H1 (cell line): ENCODE results near the gene WRAP73. TPM values are rescaled to one million over a fixed set of nuclear protein-coding genes. Genes with fewer than 3 reads are reported as not detected.

Source experiments
- CTCF ChIA-PET: fragments of 300-600 bp; sonication (Branson Sonifier 250); formaldehyde crosslinking; loops from one replicate; lab custom pipeline; 2021; ENCODE audit not compliant: partially characterized antibody; lab: Charles Lee
- POLR2A ChIA-PET: fragments of 300-600 bp; sonication (Branson Sonifier 250); formaldehyde crosslinking; loops from one replicate; lab custom pipeline; 2021; ENCODE audit warnings: inconsistent platforms; ENCODE audit not compliant: partially characterized antibody; lab: Charles Lee
- DNase-seq, 2 experiments: peaks; one replicate each; pipeline versions ENCODE4 v3.0.0 to v3.0.0-alpha.2; 2010 to 2022; ENCODE audit warnings: low spot score in 2 of 2, low read depth in 1 of 2, mixed read lengths in 1 of 2
- FAIRE-seq: peaks from 2 replicates; lab custom pipeline; 2011; peaks lifted over from hg19 to GRCh38; lab: Jason Lieb, UNC
- H2AFZ ChIP-seq: 2 replicates; pipeline ENCODE4 v1.8.1; 2012; ENCODE audit warnings: low read length, inconsistent platforms
- H2AK5ac ChIP-seq: 2 replicates; pipeline ENCODE4 v1.6.1; 2013; ENCODE audit warnings: low read depth, low read length
- H2BK120ac ChIP-seq: replicated peaks from 2 replicates; pipeline ENCODE3; 2013; ENCODE audit warnings: low read depth, low read length, inconsistent platforms
- H2BK12ac ChIP-seq: 2 replicates; pipeline ENCODE4 v1.6.1; 2013; ENCODE audit warnings: low read depth, low read length
- H2BK15ac ChIP-seq: 2 replicates; pipeline ENCODE4 v1.6.1; 2013; ENCODE audit warnings: low read length
- H2BK20ac ChIP-seq: 2 replicates; pipeline ENCODE4 v1.6.1; 2013; ENCODE audit warnings: low read length
- H2BK5ac ChIP-seq: 2 replicates; pipeline ENCODE4 v1.6.1; 2013; ENCODE audit warnings: low read depth, low read length
- H3K14ac ChIP-seq: 2 replicates; pipeline ENCODE4 v1.6.1; 2013; ENCODE audit warnings: inconsistent platforms; ENCODE audit not compliant: insufficient read length
- H3K18ac ChIP-seq: 2 replicates; pipeline ENCODE4 v1.6.1; 2013; ENCODE audit warnings: low read length; ENCODE audit errors: extremely low read depth
- H3K23ac ChIP-seq: 2 replicates; pipeline ENCODE4 v1.6.1; 2013; ENCODE audit warnings: inconsistent platforms; ENCODE audit not compliant: insufficient read length
- H3K23me2 ChIP-seq: 2 replicates; pipeline ENCODE4 v1.6.1; 2013; ENCODE audit warnings: low read depth, low read length
- H3K27ac ChIP-seq: 2 replicates; pipeline ENCODE4 v1.6.1; 2011; ENCODE audit warnings: low read depth, low read length, inconsistent platforms
- H3K27me3 ChIP-seq, 4 experiments: replicated peaks in 1 of 4; 1 replicate in 1 of 4; 2 replicates in 3 of 4; pipeline versions ENCODE4 v1.6.1 to v1.8.1; 2011 to 2013; ENCODE audit warnings: low read length in 3 of 4, mild to moderate bottlenecking in 3 of 4, inconsistent platforms in 2 of 4, mixed read lengths in 2 of 4, moderate library complexity in 1 of 4; ENCODE audit not compliant: control insufficient read depth in 3 of 4, insufficient read depth in 3 of 4; ENCODE audit errors: extremely low read depth in 1 of 4
- H3K36me3 ChIP-seq, 4 experiments: 2 replicates each; pipeline versions ENCODE4 v1.6.1 to v1.8.1; 2011 to 2013; ENCODE audit warnings: mild to moderate bottlenecking in 4 of 4, low read length in 3 of 4, moderate library complexity in 2 of 4, control low read depth in 1 of 4, inconsistent platforms in 1 of 4; ENCODE audit not compliant: insufficient read depth in 4 of 4, control insufficient read depth in 2 of 4
- H3K4ac ChIP-seq: replicated peaks from 2 replicates; pipeline ENCODE3; 2013; ENCODE audit warnings: low read length, low read depth, mixed read lengths, inconsistent platforms; ENCODE audit not compliant: insufficient read length
- H3K4me1 ChIP-seq, 4 experiments: replicated peaks in 1 of 4; 1 replicate in 1 of 4; 2 replicates in 3 of 4; pipeline versions ENCODE4 v1.6.1 to v1.8.1; 2011 to 2013; ENCODE audit warnings: low read length in 3 of 4, inconsistent platforms in 2 of 4, mixed read lengths in 1 of 4; ENCODE audit not compliant: insufficient read depth in 4 of 4, control insufficient read depth in 3 of 4
- H3K4me2 ChIP-seq, 2 experiments: 2 replicates each; pipeline versions ENCODE4 v1.6.1 to v1.8.1; 2011 to 2013; ENCODE audit warnings: low read depth in 2 of 2, low read length in 2 of 2, control low read depth in 1 of 2, inconsistent platforms in 1 of 2, mild to moderate bottlenecking in 1 of 2; ENCODE audit not compliant: insufficient read depth in 1 of 2
- H3K4me3 ChIP-seq, 4 experiments: fragments of 200-600, 300-600 bp in 1 of 4; sonication (generic), shearing (Covaris generic), sonication (Bioruptor Twin) in 1 of 4; 2 replicates each; pipeline versions ENCODE4 v1.5.1 to v1.8.1; 2011 to 2016; ENCODE audit warnings: low read length in 4 of 4, low read depth in 3 of 4, control low read depth in 2 of 4, inconsistent platforms in 2 of 4, mild to moderate bottlenecking in 2 of 4, mixed read lengths in 1 of 4, moderate library complexity in 1 of 4; ENCODE audit not compliant: insufficient read depth in 2 of 4; ENCODE audit errors: extremely low read depth in 1 of 4
- H3K56ac ChIP-seq: replicated peaks from 2 replicates; pipeline ENCODE3; 2013; ENCODE audit warnings: low read depth, mild to moderate bottlenecking, mixed read lengths, low read length, inconsistent platforms; ENCODE audit not compliant: insufficient read length
- H3K79me1 ChIP-seq: 2 replicates; pipeline ENCODE4 v1.6.1; 2013; ENCODE audit warnings: low read depth, low read length, control low read depth
- H3K79me2 ChIP-seq, 2 experiments: 2 replicates each; pipeline versions ENCODE4 v1.6.1 to v1.8.1; 2012 to 2013; ENCODE audit warnings: low read length in 2 of 2, mild to moderate bottlenecking in 2 of 2, inconsistent platforms in 1 of 2; ENCODE audit not compliant: insufficient read depth in 2 of 2, control insufficient read depth in 1 of 2
- H3K9ac ChIP-seq, 4 experiments: replicated peaks in 1 of 4; 1 replicate in 1 of 4; 2 replicates in 3 of 4; pipeline versions ENCODE4 v1.6.1 to v1.8.1; 2011 to 2013; ENCODE audit warnings: low read depth in 3 of 4, low read length in 3 of 4, control low read depth in 2 of 4, mild to moderate bottlenecking in 2 of 4, moderate library complexity in 2 of 4, inconsistent platforms in 1 of 4; ENCODE audit errors: extremely low read depth in 1 of 4
- H3K9me3 ChIP-seq, 2 experiments: 2 replicates each; pipeline versions ENCODE4 v1.6.1 to v1.8.1; 2012 to 2013; ENCODE audit warnings: mild to moderate bottlenecking in 2 of 2, moderate library complexity in 2 of 2, control low read depth in 1 of 2, inconsistent platforms in 1 of 2, low read depth in 1 of 2, low read length in 1 of 2, mixed read lengths in 1 of 2; ENCODE audit not compliant: insufficient read depth in 2 of 2
- H4K20me1 ChIP-seq, 2 experiments: replicated peaks in 1 of 2; 2 replicates each; pipeline versions ENCODE3 to v1.8.1; 2011 to 2013; ENCODE audit warnings: inconsistent platforms in 2 of 2, low read length in 2 of 2, mild to moderate bottlenecking in 1 of 2; ENCODE audit not compliant: insufficient read depth in 2 of 2, control insufficient read depth in 1 of 2
- H4K5ac ChIP-seq: 2 replicates; pipeline ENCODE4 v1.6.1; 2013; ENCODE audit warnings: low read length, low read depth, mixed read lengths, inconsistent platforms; ENCODE audit not compliant: insufficient read length
- H4K8ac ChIP-seq: 2 replicates; pipeline ENCODE4 v1.8.0; 2013; ENCODE audit warnings: mild to moderate bottlenecking, moderate library complexity, low read length, inconsistent platforms; ENCODE audit not compliant: insufficient read depth; ENCODE audit errors: extremely low read depth
- H4K91ac ChIP-seq: replicated peaks from 2 replicates; pipeline ENCODE3; 2013; ENCODE audit warnings: low read length, mixed read lengths, inconsistent platforms; ENCODE audit not compliant: insufficient read length
- EGR1 ChIP-seq: IDR thresholded peaks from 2 replicates; pipeline ENCODE4 v1.6.1; 2011; ENCODE audit warnings: low read depth, low read length, borderline replicate concordance
- HDAC6 ChIP-seq: IDR thresholded peaks from one replicate; pipeline ENCODE4 v1.7.1; 2012; ENCODE audit warnings: low read depth, mild to moderate bottlenecking, inconsistent platforms, low read length, moderate library complexity
- WGBS, 2 experiments: shearing (Covaris generic) in 1 of 2; methylation state at CpG; one replicate each; pipeline versions ENCODE4 v1.1.6 to v1.1.7; 2013 to 2015; ENCODE audit warnings: low lambda C conversion rate in 2 of 2, mixed read lengths in 2 of 2, inconsistent platforms in 1 of 2, low coverage in 1 of 2, missing lambda C conversion rate in 1 of 2; ENCODE audit not compliant: insufficient replicate concordance in 2 of 2, insufficient coverage in 1 of 2, insufficient read length in 1 of 2; ENCODE audit errors: extremely low coverage in 1 of 2, missing lambda C conversion rate in 1 of 2; 5-methylcytosine and 5-hydroxymethylcytosine counted together
- polyA plus RNA-seq, 7 experiments: library from polyadenylated mRNA; depleted of rRNA in 3 of 7; stranded (reverse) in 5 of 7; unstranded in 2 of 7; fragments of >200 nt in 5 of 7; fragments of 200-250 nt in 2 of 7; gene quantifications; 1 replicate in 5 of 7; 2 replicates in 1 of 7; 4 replicates in 1 of 7; pipeline versions ENCODE4 v1.2.1 to v1.2.3, GENCODE V29; 2011 to 2013; ENCODE audit warnings: missing spikeins in 2 of 7, mixed read lengths in 2 of 7
- total RNA-seq: library from RNA; stranded (reverse); fragmentation: NEBNext Ultra II Directional; extraction: Animal tissue kit (Norgen Biotek cat#: 25700); gene quantifications from 2 replicates; pipeline ENCODE4 v1.2.1, GENCODE V29; 2021
- TF ChIP-seq, protein P1 (sequence below): IDR thresholded peaks from 2 replicates; pipeline ENCODE4 v1.6.1; 2011; ENCODE audit warnings: low read depth, mild to moderate bottlenecking, low read length; ENCODE audit not compliant: insufficient read depth

WRAP73 gene
- total and polyA plus RNA-seq, 2 of the 8 experiments (the other 6 are each of a cell fraction or from before 2014, with no cell fraction given) = 30.3 to 50.7 TPM

DNA sequence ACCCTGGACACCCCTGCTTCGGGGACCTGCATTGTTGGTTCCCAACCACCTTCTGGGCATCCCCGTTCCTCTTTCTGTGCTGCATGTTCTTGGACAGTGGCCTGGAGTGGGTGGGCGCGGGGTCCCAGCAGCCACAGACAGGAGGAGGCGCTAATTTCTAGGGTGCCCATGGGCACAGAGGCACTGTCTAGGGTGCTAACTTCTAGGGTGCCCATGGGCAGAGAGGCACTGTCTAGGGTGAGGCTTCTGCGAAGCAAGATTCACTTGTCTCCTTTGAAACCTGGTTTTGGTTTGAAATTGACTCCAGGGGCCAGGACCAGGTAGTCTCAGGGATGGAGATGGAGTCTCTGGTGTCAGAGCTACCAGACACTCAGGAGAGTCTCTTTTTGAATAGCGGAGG, 37.8 kb downstream of the WRAP73 start:
- DNase-seq = no peak
- ChIA-PET CTCF (interaction anchor here (1.4 to 1.8 kb wide), 2 partner anchors 29 to 53 kb away, joined by 3 to 6 read pairs; no protein-coding TSS in a partner anchor), POLR2A (interaction anchor here (0.8 kb wide), 1 partner anchor 20 kb away, joined by 3 read pairs; no protein-coding TSS in a partner anchor)
- no peak overlapping the region for H4K5ac ChIP-seq
- peak overlapping the region; percentile 88; the same call in 1 of the 2 replicates for H2BK5ac ChIP-seq
- no peak overlapping the region for H2AK5ac ChIP-seq
- no peak overlapping the region for H4K8ac ChIP-seq
- no peak overlapping the region for H3K23ac ChIP-seq
- 76% methylated on average over 7 of the region's 7 CpGs; no CpG with 5 or more reads in 1 of the 2 experiments for WGBS, 2 experiments
- H2BK120ac ChIP-seq = no peak overlapping the region
- peak overlapping the region; percentile 68 to 83 for H3K4me2 ChIP-seq
- peaks cover 3 to 16% (median 12%) of the 10 kb centered on the region in 4 experiments for H3K27me3 ChIP-seq
- H3K4me3 ChIP-seq = peak overlapping the region in 3 of 4 experiments; percentile 17 to 49 (median 36); a peak in 4 of 8 replicates
- H3K79me2 ChIP-seq = peaks cover 0 to 9% of the 10 kb centered on the region in 2 experiments; a peak in 1 of 4 replicates
- H2BK15ac ChIP-seq = peak overlapping the region; percentile 16; the same call in 1 of the 2 replicates
- peaks cover 11% of the 10 kb centered on the region; the same call in 1 of the 2 replicates for H3K23me2 ChIP-seq
- no peaks in the 10 kb centered on the region; the same call in 1 of the 2 replicates for H3K79me1 ChIP-seq
- H3K18ac ChIP-seq = peak overlapping the region; percentile 60; the same call in 1 of the 2 replicates
- no peak overlapping the region for H3K27ac ChIP-seq
- H3K14ac ChIP-seq = no peak overlapping the region
- peaks cover 2 to 5% of the 10 kb centered on the region in 2 experiments for H4K20me1 ChIP-seq
- TF ChIP-seq, protein P1, sequence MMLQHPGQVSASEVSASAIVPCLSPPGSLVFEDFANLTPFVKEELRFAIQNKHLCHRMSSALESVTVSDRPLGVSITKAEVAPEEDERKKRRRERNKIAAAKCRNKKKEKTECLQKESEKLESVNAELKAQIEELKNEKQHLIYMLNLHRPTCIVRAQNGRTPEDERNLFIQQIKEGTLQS = no peak
- TF ChIP-seq HDAC6 = no peak
- no peak for TF ChIP-seq EGR1
- TF ChIP-seq, all 59 proteins: peak for 0
- H3K4ac ChIP-seq = no peak overlapping the region
- no peaks in the 10 kb centered on the region for H3K36me3 ChIP-seq
- peak overlapping the region; percentile 76 for H4K91ac ChIP-seq
- H3K4me1 ChIP-seq = peaks cover 0 to 37% (median 22%) of the 10 kb centered on the region in 4 experiments; a peak in 6 of 7 replicates
- no peak overlapping the region for H3K56ac ChIP-seq
- H2BK12ac ChIP-seq = peak overlapping the region; percentile 90; the same call in 1 of the 2 replicates
- H3K9ac ChIP-seq = no peak overlapping the region
- no peak overlapping the region for H2BK20ac ChIP-seq
- FAIRE-seq = no peak
- no peak overlapping the region for H2AFZ ChIP-seq
- H3K9me3 ChIP-seq = no peaks in the 10 kb centered on the region
